ENCODE data around the gene CXorf49B. TPM values are rescaled to one million over a fixed set of nuclear protein-coding genes. Genes with fewer than 3 reads are reported as not detected.
"Not testable (repeated sequence)": the region's sequence is repeated elsewhere in the genome, so short reads cannot be mapped to it uniquely, and the experiment has no call there.

CXorf49B gene
- polyA plus RNA-seq, result 1 to 10 TPM in 1 of 3 donors, under 1 TPM in 1, not detected in 1; 0.40 to 1.2 TPM

DNA sequence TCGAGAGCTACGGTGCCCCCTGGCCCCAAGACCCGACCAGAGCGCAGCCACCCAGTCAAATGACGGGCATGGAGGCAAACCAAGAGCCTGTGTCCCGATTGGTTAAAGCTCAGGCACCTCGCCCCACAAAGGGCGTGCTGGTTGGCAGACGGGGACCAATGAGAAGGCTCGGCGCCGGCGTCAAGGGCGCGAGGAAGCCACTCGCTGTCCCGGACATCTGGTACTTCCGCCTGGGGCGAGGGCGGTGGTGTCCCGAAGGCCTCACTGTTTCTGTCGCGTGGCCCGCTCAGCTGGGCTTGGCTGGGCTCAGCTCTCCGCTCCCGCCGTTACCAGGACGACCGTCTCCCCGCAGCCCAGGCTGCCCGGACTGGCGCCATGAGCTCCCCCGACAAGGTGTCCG is at the start of gene CXorf49B:
Gene CXorf49B, plus strand, starts transcription at position 301 of the 400 bp plus-strand sequence. Its CDS starts 75 bp downstream, at position 376.
- H3K27ac ChIP-seq (ENCODE audit: low read depth, low read length), result not testable (repeated sequence)
- no CpG with 5 or more reads among the region's 34 CpGs for WGBS, 3 donors

- H3K27ac ChIP-seq (ENCODE audit: low read depth, low read length), result not testable (repeated sequence)
- WGBS, 3 donors, result no CpG with 5 or more reads among the region's 14 CpGs
Observed at GRCh38 chrX:71714064-71714463, 49.1 kb upstream of the CXorf49B start.

- H3K27ac ChIP-seq (ENCODE audit: low read depth, low read length), result not testable (repeated sequence)
- no CpG with 5 or more reads among the region's 8 CpGs for WGBS, 3 donors
Observed at GRCh38 chrX:71715551-71715950, 47.6 kb upstream of the CXorf49B start.

GRCh38 chrX:71716323-71716722 is 46.8 kb upstream of the CXorf49B start:
- not testable (repeated sequence) for H3K27ac ChIP-seq (ENCODE audit: low read depth, low read length)
- no CpG with 5 or more reads among the region's 12 CpGs for WGBS, 3 donors

DNA sequence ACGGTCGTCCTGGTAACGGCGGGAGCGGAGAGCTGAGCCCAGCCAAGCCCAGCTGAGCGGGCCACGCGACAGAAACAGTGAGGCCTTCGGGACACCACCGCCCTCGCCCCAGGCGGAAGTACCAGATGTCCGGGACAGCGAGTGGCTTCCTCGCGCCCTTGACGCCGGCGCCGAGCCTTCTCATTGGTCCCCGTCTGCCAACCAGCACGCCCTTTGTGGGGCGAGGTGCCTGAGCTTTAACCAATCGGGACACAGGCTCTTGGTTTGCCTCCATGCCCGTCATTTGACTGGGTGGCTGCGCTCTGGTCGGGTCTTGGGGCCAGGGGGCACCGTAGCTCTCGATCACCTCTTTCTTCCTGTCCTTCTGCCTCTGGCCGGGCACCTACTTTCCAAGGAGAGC is 45.0 kb upstream of the CXorf49B start, which contains the start of gene CXorf49:
Gene CXorf49, minus strand, starts transcription at position 101 of the 400 bp plus-strand sequence. CDS start 134 bp downstream, outside the sequence.
- not testable (repeated sequence) for H3K27ac ChIP-seq (ENCODE audit: low read depth, low read length)
- no CpG with 5 or more reads among the region's 30 CpGs for WGBS, 3 donors

DNA sequence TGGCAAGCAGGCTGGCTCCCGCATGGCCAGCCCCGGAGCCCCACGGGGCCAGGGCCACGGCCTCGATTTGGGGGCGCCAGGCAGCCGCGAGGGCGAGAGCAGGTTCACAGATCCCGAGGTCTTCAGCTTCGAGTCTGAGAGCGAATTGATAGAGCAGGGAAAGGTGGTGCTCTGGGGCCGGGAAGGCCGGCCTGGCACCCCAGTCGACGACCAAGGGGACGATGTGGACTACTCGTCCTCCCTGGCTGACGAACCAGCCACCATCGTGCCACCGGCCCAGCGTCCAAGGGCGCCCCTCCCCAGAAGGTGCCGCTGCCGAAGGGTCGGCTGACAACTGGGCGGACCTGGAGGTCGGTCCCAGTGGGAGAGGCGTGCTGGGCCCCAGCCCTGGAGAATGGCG is 44.0 kb upstream of the CXorf49B start:
- not testable (repeated sequence) for H3K27ac ChIP-seq (ENCODE audit: low read depth, low read length)
- 97% methylated on average over 6 of the region's 30 CpGs; no CpG with 5 or more reads in 2 of the 3 donors for WGBS, 3 donors

DNA sequence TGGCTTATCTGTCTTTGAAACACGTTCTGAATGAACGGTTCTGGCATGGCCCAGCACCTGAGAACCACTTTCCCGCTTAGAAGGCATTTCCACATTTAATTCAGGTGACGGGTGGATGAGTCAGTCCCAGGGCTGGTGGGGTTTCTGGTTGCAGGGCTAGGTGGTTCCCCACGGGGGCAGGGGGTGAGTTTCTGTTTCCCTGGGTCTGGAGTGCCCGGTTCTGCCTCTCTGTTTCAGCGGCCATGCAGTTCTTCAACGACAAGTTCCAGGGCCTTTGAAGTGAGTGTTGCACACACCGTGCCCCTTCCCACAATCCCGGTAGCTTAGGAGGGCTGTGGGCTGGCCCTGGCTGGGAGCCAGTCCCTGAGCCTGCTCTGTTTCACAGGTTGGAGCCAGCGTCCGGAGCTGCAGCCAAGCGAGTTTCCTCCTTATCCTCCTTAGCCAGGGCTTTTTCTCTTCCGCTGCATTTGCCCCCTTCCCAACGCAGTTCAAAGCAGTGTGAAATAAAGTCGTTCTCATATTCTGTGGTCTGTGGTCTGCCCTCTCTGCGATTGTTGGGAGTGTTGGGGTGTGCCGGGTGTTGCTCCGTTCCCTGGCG is 42.8 kb upstream of the CXorf49B start:
- H3K27ac ChIP-seq (ENCODE audit: low read depth, low read length), result not testable (repeated sequence)
- no CpG with 5 or more reads among the region's 20 CpGs for WGBS, 3 donors

DNA sequence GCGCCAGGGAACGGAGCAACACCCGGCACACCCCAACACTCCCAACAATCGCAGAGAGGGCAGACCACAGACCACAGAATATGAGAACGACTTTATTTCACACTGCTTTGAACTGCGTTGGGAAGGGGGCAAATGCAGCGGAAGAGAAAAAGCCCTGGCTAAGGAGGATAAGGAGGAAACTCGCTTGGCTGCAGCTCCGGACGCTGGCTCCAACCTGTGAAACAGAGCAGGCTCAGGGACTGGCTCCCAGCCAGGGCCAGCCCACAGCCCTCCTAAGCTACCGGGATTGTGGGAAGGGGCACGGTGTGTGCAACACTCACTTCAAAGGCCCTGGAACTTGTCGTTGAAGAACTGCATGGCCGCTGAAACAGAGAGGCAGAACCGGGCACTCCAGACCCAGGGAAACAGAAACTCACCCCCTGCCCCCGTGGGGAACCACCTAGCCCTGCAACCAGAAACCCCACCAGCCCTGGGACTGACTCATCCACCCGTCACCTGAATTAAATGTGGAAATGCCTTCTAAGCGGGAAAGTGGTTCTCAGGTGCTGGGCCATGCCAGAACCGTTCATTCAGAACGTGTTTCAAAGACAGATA is 2.4 kb upstream of the CXorf49B start:
- WGBS, 3 donors, result no CpG with 5 or more reads among the region's 20 CpGs
- H3K27ac ChIP-seq (ENCODE audit: low read depth, low read length), result not testable (repeated sequence)

DNA sequence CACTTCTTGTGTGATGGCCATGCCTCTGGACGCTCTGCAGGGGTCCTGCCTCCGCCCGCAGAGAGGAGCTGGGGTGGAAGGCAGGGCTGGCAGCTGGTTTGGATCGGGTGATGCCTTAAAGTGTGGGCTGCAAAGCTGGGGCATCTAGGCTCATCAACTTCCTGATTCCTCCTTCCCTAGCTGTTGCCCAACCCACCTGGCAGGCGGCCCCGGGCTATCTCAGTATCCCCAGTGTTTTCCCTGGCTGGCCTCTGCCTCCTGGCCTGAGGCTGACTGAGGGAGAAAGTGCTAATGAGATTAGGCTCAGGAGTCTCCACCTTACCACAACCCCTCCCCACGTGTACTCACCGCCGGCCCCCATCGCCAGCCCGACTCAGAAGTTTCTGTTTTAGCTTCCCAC is 1.7 kb downstream of the CXorf49B start:
- no CpG with 5 or more reads among the region's 11 CpGs for WGBS, 3 donors
- H3K27ac ChIP-seq (ENCODE audit: low read depth, low read length), result not testable (repeated sequence)

DNA sequence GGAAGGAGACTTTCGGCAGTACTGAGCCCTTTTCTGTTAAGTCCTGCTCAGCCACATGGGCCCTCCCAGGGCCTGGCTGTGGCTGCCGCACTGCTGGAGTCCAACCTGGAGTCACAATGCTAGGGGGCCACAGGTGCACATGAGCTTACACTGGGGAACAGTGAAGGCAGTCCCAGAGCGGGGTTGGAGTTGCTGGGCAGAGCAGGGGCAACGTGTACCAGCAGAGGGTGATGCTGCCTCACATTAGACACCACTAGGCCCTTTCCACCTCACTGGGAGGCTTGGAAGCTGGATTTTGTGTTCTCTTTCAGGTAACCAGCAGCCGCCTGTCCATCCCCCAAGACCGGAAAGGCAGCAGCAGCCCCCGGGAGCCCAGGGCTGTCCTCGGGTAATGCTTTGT is 2.5 kb downstream of the CXorf49B start:
- H3K27ac ChIP-seq (ENCODE audit: low read depth, low read length), result not testable (repeated sequence)
- WGBS, 3 donors, result no CpG with 5 or more reads among the region's 8 CpGs

GRCh38 chrX:71767134-71767533 is 4.0 kb downstream of the CXorf49B start:
- not testable (repeated sequence) for H3K27ac ChIP-seq (ENCODE audit: low read depth, low read length)
- WGBS, 3 donors, result no CpG with 5 or more reads among the region's 14 CpGs

GRCh38 chrX:71778322-71778721 is 15.2 kb downstream of the CXorf49B start:
- H3K27ac ChIP-seq (ENCODE audit: low read depth, low read length), result not testable (repeated sequence)
- whole genome bisulfite sequencing, 3 donors, result no CpG with 5 or more reads among the region's 12 CpGs

GRCh38 chrX:71782225-71782949 is 19.2 kb downstream of the CXorf49B start:
- no CpG with 5 or more reads among the region's 10 CpGs for WGBS, 3 donors
- not testable (repeated sequence) for H3K27ac ChIP-seq (ENCODE audit: low read depth, low read length)

- no CpG with 5 or more reads among the region's 7 CpGs for WGBS, 3 donors
- H3K27ac ChIP-seq (ENCODE audit: low read depth, low read length), result not testable (repeated sequence)
Observed at GRCh38 chrX:71782950-71783299, 19.8 kb downstream of the CXorf49B start.

DNA sequence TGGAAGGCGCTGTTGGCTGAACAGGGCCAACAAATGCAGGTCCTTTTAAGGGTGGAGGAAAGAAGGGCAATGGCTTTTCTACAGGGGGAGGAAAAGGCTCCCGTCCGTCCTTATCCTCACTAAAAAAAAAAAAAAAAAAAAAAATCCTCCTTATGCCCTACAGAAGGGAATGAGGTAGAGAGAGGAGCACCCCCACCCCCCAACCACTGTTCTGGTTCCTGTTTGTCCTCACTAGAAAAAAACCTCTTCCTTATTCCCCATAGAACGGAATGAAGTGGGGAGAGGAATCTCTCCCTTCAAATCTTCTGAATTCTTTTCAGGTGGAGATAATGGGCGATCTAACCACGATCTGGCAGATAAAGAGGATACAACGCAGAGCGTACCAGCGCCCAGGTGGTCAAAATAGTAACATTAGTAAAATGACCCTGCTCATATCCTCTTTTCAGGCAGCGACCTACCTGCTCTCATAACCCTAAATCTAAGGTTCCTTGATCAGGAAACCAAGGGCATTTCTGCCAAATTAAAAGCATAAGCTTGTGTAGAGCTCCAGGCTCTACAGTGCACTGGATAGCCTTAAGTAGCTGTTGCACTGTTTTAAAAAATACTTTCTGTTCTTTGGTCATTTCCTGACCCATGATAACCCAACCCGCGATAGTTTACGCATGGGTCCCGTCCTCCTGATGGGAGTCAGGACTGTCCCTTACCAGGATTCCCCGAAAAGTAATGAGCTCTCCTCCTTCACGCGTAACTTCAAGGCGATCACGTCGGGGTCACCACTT is 20.6 kb downstream of the CXorf49B start:
- H3K27ac ChIP-seq (ENCODE audit: low read depth, low read length), result not testable (repeated sequence)
- WGBS, 3 donors, result no CpG with 5 or more reads among the region's 20 CpGs

DNA sequence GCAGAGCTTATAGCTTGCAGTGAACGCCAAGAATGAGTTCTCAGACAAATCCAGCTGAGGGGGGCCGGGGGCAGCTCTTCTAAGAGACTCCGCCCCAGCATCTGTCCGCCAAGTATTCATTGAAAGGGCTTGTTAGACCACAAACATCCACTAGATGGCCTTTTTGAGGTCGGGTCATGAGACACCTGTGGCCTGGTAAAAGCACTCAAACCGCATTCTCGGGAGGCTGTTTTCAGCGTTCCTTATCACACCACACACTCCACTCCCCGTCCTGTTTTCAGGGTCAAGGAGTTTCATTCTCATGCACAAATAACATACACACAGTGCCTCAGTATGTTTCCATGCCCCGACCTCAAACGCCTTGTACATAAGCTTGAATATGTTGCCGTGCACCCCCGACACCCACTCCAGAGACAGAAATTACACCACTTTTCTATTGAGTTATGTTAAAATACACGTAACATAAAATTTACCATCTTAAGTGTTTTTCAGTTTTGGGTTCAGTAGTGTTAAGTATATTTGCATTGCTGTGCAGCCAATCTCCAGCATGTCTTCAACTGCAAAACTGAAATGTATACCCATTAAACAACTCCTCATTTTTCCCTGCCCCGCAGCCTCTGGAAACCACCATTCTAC is 21.3 kb downstream of the CXorf49B start:
- no CpG with 5 or more reads among the region's 15 CpGs for WGBS, 3 donors
- H3K27ac ChIP-seq (ENCODE audit: low read depth, low read length), result not testable (repeated sequence)

GRCh38 chrX:71806450-71806849 is 43.3 kb downstream of the CXorf49B start:
- not testable (repeated sequence) for H3K27ac ChIP-seq (ENCODE audit: low read depth, low read length)
- WGBS, 3 donors, result 86 to 89% (median 87%) methylated on average over 5 of the region's 5 CpGs

- WGBS, 3 donors, result 51 to 63% (median 61%) methylated on average over 8 to 10 of the region's 10 CpGs
- no peak overlapping the region for H3K27ac ChIP-seq (ENCODE audit: low read depth, low read length)
Observed at GRCh38 chrX:71809886-71810285, 46.7 kb downstream of the CXorf49B start.

Data from adipose tissue (tissue), 3 donors.